RWPE2 (cell line): Measurements from ENCODE around the gene ZNF385C.
"Not testable (repeated sequence)": the region's sequence is repeated elsewhere in the genome, so short reads cannot be mapped to it uniquely, and the experiment has no call there.

Experiments used
- ATAC-seq: fragments of 200-7000 bp; cut with Tn5 transposase; 3 replicates; pipeline ENCODE4 v1.9.1; 2021; ENCODE audit warnings: low read depth
- DNase-seq: peaks from one replicate; pipeline ENCODE4 v3.0.0-alpha.2; 2020; ENCODE audit warnings: low spot score
- H3K27ac ChIP-seq: fragments of 450-650 bp; 2 replicates; pipeline ENCODE4 v1.5.1; 2017; ENCODE audit warnings: mild to moderate bottlenecking; ENCODE audit not compliant: poor library complexity, severe bottlenecking
- H3K27me3 ChIP-seq: fragments of 250-450 bp; sonication (Bioruptor Pico); 2 replicates; pipeline ENCODE4 v1.5.1; 2021; ENCODE audit warnings: mild to moderate bottlenecking, moderate library complexity; ENCODE audit not compliant: insufficient read depth, poor library complexity, severe bottlenecking
- H3K36me3 ChIP-seq: fragments of 250-450 bp; sonication (Bioruptor Pico); 2 replicates; pipeline ENCODE4 v1.5.1; 2020; ENCODE audit warnings: low read depth, mild to moderate bottlenecking, moderate library complexity
- H3K4me1 ChIP-seq: fragments of 250-450 bp; sonication (Bioruptor Pico); 2 replicates; pipeline ENCODE4 v1.5.1; 2021; ENCODE audit warnings: mild to moderate bottlenecking, moderate library complexity; ENCODE audit not compliant: insufficient read depth, poor library complexity, severe bottlenecking
- H3K4me3 ChIP-seq: fragments of 250-450 bp; sonication (Bioruptor Pico); 2 replicates; pipeline ENCODE4 v1.5.1; 2021; ENCODE audit warnings: mild to moderate bottlenecking, moderate library complexity; ENCODE audit not compliant: severe bottlenecking
- H3K9me3 ChIP-seq: fragments of 250-450 bp; sonication (Bioruptor Pico); 2 replicates; pipeline ENCODE4 v1.5.1; 2021; ENCODE audit warnings: mild to moderate bottlenecking, moderate library complexity; ENCODE audit not compliant: severe bottlenecking
- TF ChIP-seq, protein P1 (sequence below): fragments of 450-650 bp; IDR thresholded peaks from one replicate; pipeline ENCODE4 v1.5.1; 2017; ENCODE audit warnings: mild to moderate bottlenecking, moderate library complexity; ENCODE audit not compliant: poor library complexity, severe bottlenecking

Gene ZNF385C, protein sequence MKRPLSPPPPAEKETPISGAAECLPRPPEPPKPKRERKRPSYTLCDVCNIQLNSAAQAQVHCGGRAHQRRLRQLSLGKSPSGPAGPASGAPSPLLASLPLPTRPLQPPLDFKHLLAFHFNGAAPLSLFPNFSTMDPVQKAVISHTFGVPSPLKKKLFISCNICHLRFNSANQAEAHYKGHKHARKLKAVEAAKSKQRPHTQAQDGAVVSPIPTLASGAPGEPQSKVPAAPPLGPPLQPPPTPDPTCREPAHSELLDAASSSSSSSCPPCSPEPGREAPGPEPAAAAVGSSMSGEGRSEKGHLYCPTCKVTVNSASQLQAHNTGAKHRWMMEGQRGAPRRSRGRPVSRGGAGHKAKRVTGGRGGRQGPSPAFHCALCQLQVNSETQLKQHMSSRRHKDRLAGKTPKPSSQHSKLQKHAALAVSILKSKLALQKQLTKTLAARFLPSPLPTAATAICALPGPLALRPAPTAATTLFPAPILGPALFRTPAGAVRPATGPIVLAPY

DNA sequence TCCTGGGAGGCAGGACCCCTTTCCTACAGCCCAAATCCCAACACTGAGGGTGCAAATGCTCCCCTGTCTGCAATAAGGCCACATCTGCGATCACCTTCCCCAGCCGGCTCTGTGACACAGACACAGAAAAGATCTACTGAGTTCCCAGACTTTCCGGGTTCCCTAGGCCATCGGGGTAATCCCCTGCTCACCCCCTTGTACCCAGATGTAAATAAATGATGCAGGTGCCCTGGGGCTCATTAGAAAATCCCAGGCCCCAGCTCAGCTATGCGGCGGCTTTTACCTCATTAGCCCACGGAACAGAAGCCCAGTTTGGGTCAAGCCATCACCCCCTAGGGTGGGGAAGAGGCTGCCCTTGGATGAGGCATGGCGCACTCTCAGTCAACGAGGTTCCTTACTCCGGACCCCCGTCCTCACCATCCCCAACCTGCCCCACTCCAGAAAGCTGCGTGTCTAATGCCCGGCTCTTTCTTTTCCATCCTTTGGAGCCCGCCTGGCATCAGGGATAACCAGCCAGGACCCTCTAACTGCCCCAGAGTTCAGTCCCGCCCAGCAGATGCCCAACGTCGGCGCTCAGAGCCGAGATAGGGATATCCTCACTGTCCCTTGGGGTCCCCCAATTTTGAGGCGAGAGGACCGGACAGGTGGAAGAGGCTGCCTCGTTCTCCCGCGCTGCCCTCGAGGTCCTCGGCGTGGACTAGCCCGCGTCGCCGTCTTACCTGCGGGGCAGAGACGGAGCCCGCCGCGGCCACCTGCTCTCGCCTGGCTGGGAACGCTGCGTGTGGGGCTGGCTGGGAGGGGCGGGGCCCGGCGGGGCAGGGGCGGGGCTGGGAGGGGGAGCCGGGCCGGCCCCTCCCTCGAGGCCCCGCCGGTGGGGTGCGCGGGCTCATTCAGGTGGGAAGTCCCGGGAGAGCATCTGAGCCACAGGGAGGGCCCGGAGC lies at the start of gene ZNF385C:
Gene ZNF385C (minus strand): TSS at position 783 of the 941 bp plus-strand sequence. CDS start 35,417 bp downstream, outside the sequence.
- H3K36me3 ChIP-seq, result no peaks in the 10 kb centered on the region
- no peaks in the 10 kb centered on the region for H3K9me3 ChIP-seq
- ATAC-seq (peak; percentile 56), DNase-seq (no peak)
- H3K4me3 ChIP-seq, result no peak within 1 kb of the TSS
- no peak within 1 kb of the TSS for H3K27ac ChIP-seq
- TF ChIP-seq, protein P1, sequence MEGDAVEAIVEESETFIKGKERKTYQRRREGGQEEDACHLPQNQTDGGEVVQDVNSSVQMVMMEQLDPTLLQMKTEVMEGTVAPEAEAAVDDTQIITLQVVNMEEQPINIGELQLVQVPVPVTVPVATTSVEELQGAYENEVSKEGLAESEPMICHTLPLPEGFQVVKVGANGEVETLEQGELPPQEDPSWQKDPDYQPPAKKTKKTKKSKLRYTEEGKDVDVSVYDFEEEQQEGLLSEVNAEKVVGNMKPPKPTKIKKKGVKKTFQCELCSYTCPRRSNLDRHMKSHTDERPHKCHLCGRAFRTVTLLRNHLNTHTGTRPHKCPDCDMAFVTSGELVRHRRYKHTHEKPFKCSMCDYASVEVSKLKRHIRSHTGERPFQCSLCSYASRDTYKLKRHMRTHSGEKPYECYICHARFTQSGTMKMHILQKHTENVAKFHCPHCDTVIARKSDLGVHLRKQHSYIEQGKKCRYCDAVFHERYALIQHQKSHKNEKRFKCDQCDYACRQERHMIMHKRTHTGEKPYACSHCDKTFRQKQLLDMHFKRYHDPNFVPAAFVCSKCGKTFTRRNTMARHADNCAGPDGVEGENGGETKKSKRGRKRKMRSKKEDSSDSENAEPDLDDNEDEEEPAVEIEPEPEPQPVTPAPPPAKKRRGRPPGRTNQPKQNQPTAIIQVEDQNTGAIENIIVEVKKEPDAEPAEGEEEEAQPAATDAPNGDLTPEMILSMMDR, result no peak
- H3K4me1 ChIP-seq, result no peaks in the 10 kb centered on the region
- peaks cover 11% of the 10 kb centered on the region for H3K27me3 ChIP-seq

DNA sequence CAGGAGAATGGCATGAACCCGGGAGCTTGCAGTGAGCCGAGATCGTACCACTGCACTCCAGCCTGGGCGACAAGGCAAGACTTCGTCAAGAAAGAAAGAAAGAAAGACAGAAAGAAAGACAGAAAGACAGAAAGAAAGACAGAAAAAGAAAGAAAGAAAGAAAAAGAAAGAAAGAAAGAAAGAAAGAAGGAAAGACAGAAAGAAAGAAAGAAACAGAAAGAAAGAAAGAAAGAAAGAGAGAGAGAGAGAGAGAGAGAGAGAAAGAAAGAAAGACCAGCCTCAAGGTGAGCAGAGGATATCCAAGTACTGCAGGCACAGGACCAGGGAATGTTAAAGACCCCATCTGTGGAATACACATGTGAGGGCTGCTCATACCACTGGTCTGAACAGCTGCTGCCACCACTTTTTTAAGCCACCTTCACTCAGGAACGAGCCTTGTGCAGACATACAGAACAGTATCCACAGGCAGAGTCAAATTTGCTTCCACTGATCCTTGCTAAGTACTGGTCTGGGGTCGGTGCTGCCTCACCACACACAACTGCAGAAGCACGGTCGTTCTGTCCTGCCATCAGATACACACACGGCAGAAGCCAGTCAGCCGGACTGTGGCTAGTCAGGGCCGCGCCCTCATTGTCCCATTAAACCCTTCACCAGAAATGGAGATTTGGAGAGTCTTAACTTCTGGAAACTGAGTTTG lies 48.8 kb upstream of the ZNF385C start:
- H3K36me3 ChIP-seq, result peaks cover 52% of the 10 kb centered on the region
- H3K9me3 ChIP-seq, result no peaks in the 10 kb centered on the region
- TF ChIP-seq, protein P1, result no peak
- H3K4me1 ChIP-seq, result no peaks in the 10 kb centered on the region
- H3K27ac ChIP-seq, result no peak overlapping the region
- DNase-seq (no peak), ATAC-seq (no peak)
- H3K4me3 ChIP-seq, result no peak overlapping the region
- no peaks in the 10 kb centered on the region for H3K27me3 ChIP-seq

DNA sequence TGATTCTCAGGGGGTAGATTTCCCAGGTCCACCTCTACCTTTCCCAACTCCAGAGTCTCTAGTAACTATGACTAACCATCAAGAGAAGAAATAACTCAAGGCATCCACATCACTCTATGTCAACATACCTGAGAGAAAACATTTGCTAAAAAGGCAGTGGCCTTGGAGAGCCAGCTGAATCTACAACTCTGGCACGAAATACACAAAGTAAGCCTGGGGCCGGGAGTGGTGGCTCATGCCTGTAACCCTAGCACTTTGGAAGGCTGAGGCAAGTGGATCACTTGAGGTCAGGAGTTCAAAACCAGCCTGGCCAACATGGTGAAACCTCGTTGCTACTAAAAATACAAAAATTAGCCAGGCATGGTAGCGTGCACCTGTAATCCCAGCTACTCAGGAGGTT lies 44.9 kb upstream of the ZNF385C start:
- H3K4me1 ChIP-seq, H3K27ac ChIP-seq, DNase-seq: not testable (repeated sequence)

DNA sequence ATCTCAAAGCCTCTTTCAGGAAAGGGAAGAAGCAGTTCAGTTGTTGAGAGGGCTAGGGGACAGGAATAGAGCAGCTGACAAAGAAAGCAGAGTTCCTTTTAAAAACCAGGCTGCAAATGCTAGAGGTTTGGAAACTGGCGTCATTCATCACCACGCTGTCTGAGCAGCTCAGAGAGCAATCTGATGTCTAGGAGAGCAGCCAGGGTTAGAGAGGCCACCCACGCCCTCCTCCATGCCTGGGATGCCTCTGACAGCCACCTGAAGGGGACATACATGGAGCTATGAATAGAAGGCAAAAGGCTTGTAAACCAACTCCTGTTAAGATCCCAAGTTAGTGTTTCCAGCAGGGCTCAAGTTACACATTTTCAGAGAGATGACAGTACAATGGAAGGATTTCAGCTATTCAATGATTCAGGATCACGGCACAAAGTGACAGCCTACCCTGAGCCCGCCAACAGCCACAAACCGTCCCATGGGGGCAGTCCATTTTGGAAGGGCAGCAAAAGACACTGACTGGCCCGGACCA lies 44.2 kb upstream of the ZNF385C start:
- DNase-seq, result no peak
- Histone ChIP-seq H3K4me1 (no peaks in the 10 kb centered on the region), H3K27me3 (no peaks in the 10 kb centered on the region), H3K27ac (no peak overlapping the region), H3K4me3 (no peak overlapping the region), H3K9me3 (no peaks in the 10 kb centered on the region), H3K36me3 (peaks cover 55% of the 10 kb centered on the region)
- TF ChIP-seq, protein P1, result no peak
- no peak; the same call in 2 of the 3 replicates for ATAC-seq

More for the DNA sequence above, 44.9 kb upstream of the ZNF385C start:
- H3K4me3 ChIP-seq, H3K27me3 ChIP-seq, H3K9me3 ChIP-seq: not testable (repeated sequence)
- peaks cover 54% of the 10 kb centered on the region for H3K36me3 ChIP-seq
- ATAC-seq, result peak; percentile 41; the same call in 1 of the 3 replicates

DNA sequence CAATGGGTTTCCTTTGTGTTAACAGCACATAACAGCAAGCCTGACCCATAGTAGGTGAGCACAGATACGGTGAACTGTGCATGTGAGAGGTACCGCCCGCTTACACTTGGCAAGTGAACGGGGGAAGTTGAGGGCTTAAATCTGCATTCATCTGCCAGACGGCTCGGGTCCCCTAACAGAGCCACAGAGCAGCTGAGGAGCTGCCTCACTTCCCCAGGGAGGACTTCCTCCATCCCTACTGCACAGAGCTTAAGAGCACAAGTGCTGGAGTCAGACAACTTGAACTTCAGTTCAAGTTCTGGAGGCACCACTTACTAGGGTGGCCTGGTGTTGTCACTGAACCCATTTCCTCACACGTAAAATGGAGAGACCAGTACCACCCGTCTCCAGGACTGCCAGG lies 43.1 kb upstream of the ZNF385C start:
- Histone ChIP-seq H3K27ac (no peak overlapping the region), H3K9me3 (no peaks in the 10 kb centered on the region), H3K4me1 (peaks cover under 1% of the 10 kb centered on the region), H3K27me3 (no peaks in the 10 kb centered on the region), H3K36me3 (peaks cover 58% of the 10 kb centered on the region), H3K4me3 (no peak overlapping the region)
- DNase-seq (no peak), ATAC-seq (no peak)
- TF ChIP-seq, protein P1, result no peak

- not testable (repeated sequence) for H3K4me1 ChIP-seq, H3K4me3 ChIP-seq, H3K9me3 ChIP-seq, ATAC-seq, H3K27me3 ChIP-seq, H3K27ac ChIP-seq, DNase-seq
- peaks cover 52% of the 10 kb centered on the region for H3K36me3 ChIP-seq
Observed at GRCh38 chr17:42140690-42141089, 42.4 kb upstream of the ZNF385C start.
